Esophagus squamous epithelium (tissue), 5 donors: Measurements from ENCODE around the gene NOP9. TPM values are rescaled to one million over a fixed set of nuclear protein-coding genes. Genes with fewer than 3 reads are reported as not detected.

Experiments
- DNase-seq: peaks from one replicate; lab custom pipeline; 2025; lab: John Stamatoyannopoulos, UW
- H3K27ac ChIP-seq, 4 donors: fragments of 200-600 bp; sonication (generic); one replicate each; pipeline ENCODE4 v1.5.1; 2016 to 2019; ENCODE audit warnings: mild to moderate bottlenecking in 1 of 4
- H3K27me3 ChIP-seq, 4 donors: fragments of 200-600 bp; sonication (generic); 1 replicate in 3 of 4; 2 replicates in 1 of 4; pipeline versions ENCODE4 v1.5.1 to v1.6.0; 2017 to 2021; ENCODE audit warnings: antibody characterized with exemption in 1 of 4
- H3K36me3 ChIP-seq, 3 donors: fragments of 200-600 bp; sonication (generic); one replicate each; pipeline ENCODE4 v1.5.1; 2016 to 2019
- H3K4me1 ChIP-seq, 3 donors: fragments of 200-600 bp; sonication (generic); one replicate each; pipeline ENCODE4 v1.5.1; 2017 to 2019
- H3K4me3 ChIP-seq, 4 donors: fragments of 200-600 bp; sonication (generic); 1 replicate in 3 of 4; 2 replicates in 1 of 4; pipeline ENCODE4 v1.5.1; 2016 to 2019; ENCODE audit warnings: mild to moderate bottlenecking in 2 of 4, moderate library complexity in 1 of 4
- H3K9me3 ChIP-seq, 3 donors: fragments of 200-600 bp; sonication (generic); one replicate each; pipeline ENCODE4 v1.5.1; 2016 to 2019
- CTCF ChIP-seq, 6 experiments: fragments of 450-650 bp in 4 of 6; fragments of 200-600 bp in 2 of 6; sonication (generic) in 2 of 6; IDR thresholded peaks; one replicate each; pipeline ENCODE4 v1.5.1; 2016 to 2019; ENCODE audit warnings: antibody characterized with exemption in 6 of 6, mild to moderate bottlenecking in 4 of 6, moderate library complexity in 4 of 6
- POLR2A ChIP-seq, 4 donors: fragments of 450-650 bp; IDR thresholded peaks; one replicate each; pipeline ENCODE4 v1.6.1; 2017; ENCODE audit warnings: antibody characterized with exemption in 4 of 4, mild to moderate bottlenecking in 4 of 4, moderate library complexity in 3 of 4
- WGBS, 2 donors: methylation state at CpG; one replicate each; pipeline ENCODE4 v1.1.5; 2018; 5-methylcytosine and 5-hydroxymethylcytosine counted together
- intact Hi-C: fragments of 100-400 bp; cut with DNase I; formaldehyde crosslinking; loops from one replicate; pipeline ENCODE4 v1.15.0; 2022
- total RNA-seq, 4 donors: library from RNA; depleted of rRNA; stranded (reverse); fragments of >200 nt; gene quantifications; one replicate each; pipeline ENCODE4 v1.1.0, GENCODE V29; 2016
- donor health status: DM: yes; HTN: yes; CAD: no.

NOP9 gene
- total RNA-seq, 4 donors from 2014 or later: 18.0 to 29.8 (median 25.0) TPM

- H3K4me1 ChIP-seq: peaks cover 0 to 14% (median 12%) of the 10 kb centered on the region in 3 donors
- no peaks in the 10 kb centered on the region for H3K9me3 ChIP-seq
- 20 to 38% methylated on average over 1 of the region's 1 CpG for WGBS, 2 donors
- no peak for DNase-seq
- H3K4me3 ChIP-seq: no peak overlapping the region
- peaks cover 0 to 15% (median 0%) of the 10 kb centered on the region in 4 donors for H3K27me3 ChIP-seq
- no peaks in the 10 kb centered on the region for H3K36me3 ChIP-seq
- intact Hi-C loops: no loop called here
- no peak overlapping the region for H3K27ac ChIP-seq
- TF ChIP-seq CTCF (IDR thresholded peaks at IDR 0.05): no peak
- TF ChIP-seq POLR2A (IDR thresholded peaks at IDR 0.05): no peak
Measured at GRCh38 chr14:24347134-24347533, 47.5 kb downstream of the NOP9 start.

- no peak overlapping the region for H3K27ac ChIP-seq
- WGBS, 2 donors: 83 to 93% methylated on average over 2 of the region's 2 CpGs
- no peaks in the 10 kb centered on the region for H3K36me3 ChIP-seq
- TF ChIP-seq CTCF (IDR thresholded peaks at IDR 0.05): no peak
- TF ChIP-seq POLR2A (IDR thresholded peaks at IDR 0.05): no peak
- intact Hi-C loops: no loop called here
- H3K27me3 ChIP-seq: peaks cover 0 to 18% (median 0%) of the 10 kb centered on the region in 4 donors
- H3K9me3 ChIP-seq: no peaks in the 10 kb centered on the region
- H3K4me3 ChIP-seq: no peak overlapping the region
- peaks cover 0 to 14% (median 12%) of the 10 kb centered on the region in 3 donors for H3K4me1 ChIP-seq
- no peak for DNase-seq
Measured at GRCh38 chr14:24348186-24348585, 48.5 kb downstream of the NOP9 start.

GRCh38 chr14:24349742-24350141 is 50.1 kb downstream of the NOP9 start:
- TF ChIP-seq CTCF (IDR thresholded peaks at IDR 0.05) (no peak), POLR2A (IDR thresholded peaks at IDR 0.05) (no peak)
- no peak for DNase-seq
- Histone ChIP-seq H3K27ac (no peak overlapping the region), H3K4me3 (no peak overlapping the region), H3K9me3 (no peaks in the 10 kb centered on the region), H3K36me3 (no peaks in the 10 kb centered on the region), H3K27me3 (peaks cover 0 to 15% (median 0%) of the 10 kb centered on the region in 4 donors), H3K4me1 (peaks cover 0 to 26% (median 17%) of the 10 kb centered on the region in 3 donors)
- WGBS, 2 donors: 63 to 83% methylated on average over 5 of the region's 5 CpGs
- intact Hi-C loops: no loop called here

- WGBS, 2 donors: 34 to 36% methylated on average over 4 of the region's 4 CpGs
- H3K27ac ChIP-seq: no peak overlapping the region
Measured at GRCh38 chr14:24351517-24351916, 51.9 kb downstream of the NOP9 start.

More at GRCh38 chr14:24351517-24351916, 51.9 kb downstream of the NOP9 start:
- intact Hi-C loops: no loop called here
- Histone ChIP-seq H3K4me1 (peaks cover 0 to 26% (median 17%) of the 10 kb centered on the region in 3 donors), H3K27me3 (peaks cover 0 to 8% (median 0%) of the 10 kb centered on the region in 4 donors), H3K9me3 (no peaks in the 10 kb centered on the region), H3K4me3 (no peak overlapping the region), H3K36me3 (no peaks in the 10 kb centered on the region)
- no peak for TF ChIP-seq CTCF (IDR thresholded peaks at IDR 0.05)
- no peak for TF ChIP-seq POLR2A (IDR thresholded peaks at IDR 0.05)
- no peak for DNase-seq
